SU-DHL-6 (cell line): ENCODE results near the gene NFYC.
"Not testable (repeated sequence)": the region's sequence is repeated elsewhere in the genome, so short reads cannot be mapped to it uniquely, and the experiment has no call there.

Experiments
- H2AFZ ChIP-seq: fragments of 200-600 bp; sonication (generic); 2 replicates; pipeline ENCODE4 v1.6.1; 2014; ENCODE audit warnings: low read depth, mild to moderate bottlenecking, moderate library complexity, mixed read lengths, antibody characterized with exemption, low read length; ENCODE audit not compliant: severe bottlenecking
- H3F3A ChIP-seq: fragments of 200-600 bp; shearing (Covaris generic); 2 replicates; pipeline ENCODE4 v1.6.0; 2016; ENCODE audit warnings: antibody characterized with exemption, mild to moderate bottlenecking; ENCODE audit not compliant: insufficient read depth
- H3K27ac ChIP-seq: fragments of 200-600 bp; sonication (generic); 2 replicates; pipeline ENCODE4 v1.5.1; 2016; ENCODE audit warnings: low read depth, mild to moderate bottlenecking, low read length, moderate library complexity, mixed read lengths
- H3K27me3 ChIP-seq: fragments of 200-600 bp; sonication (generic), shearing (Covaris generic); 2 replicates; pipeline ENCODE4 v1.6.0; 2014; ENCODE audit warnings: mild to moderate bottlenecking, low read length
- H3K36me3 ChIP-seq: fragments of 200-600 bp; sonication (generic); 2 replicates; pipeline ENCODE4 v1.6.1; 2014; ENCODE audit warnings: mild to moderate bottlenecking, low read length, mixed read lengths
- H3K4me2 ChIP-seq: fragments of 300-600, 200-600 bp; shearing (Covaris generic), sonication (generic); 2 replicates; pipeline ENCODE4 v1.6.0; 2014; ENCODE audit warnings: low read length, low read depth, mild to moderate bottlenecking; ENCODE audit not compliant: poor library complexity, severe bottlenecking
- H3K4me3 ChIP-seq: fragments of 200-600 bp; sonication (generic); 2 replicates; pipeline ENCODE4 v1.5.1; 2014; ENCODE audit warnings: antibody characterized with exemption, low read length, mild to moderate bottlenecking, mixed read lengths; ENCODE audit not compliant: insufficient read depth, poor library complexity, severe bottlenecking
- H3K79me2 ChIP-seq: fragments of 200-600 bp; sonication (generic); 2 replicates; pipeline ENCODE4 v1.6.1; 2014; ENCODE audit warnings: mild to moderate bottlenecking, low read length, moderate library complexity; ENCODE audit not compliant: insufficient read depth
- H3K9ac ChIP-seq: fragments of 200-600 bp; sonication (generic); 2 replicates; pipeline ENCODE4 v1.7.0; 2014; ENCODE audit warnings: mild to moderate bottlenecking, low read length
- H3K9me2 ChIP-seq: fragments of 200-600 bp; sonication (generic); replicated peaks from 2 replicates; pipeline ENCODE4 v1.6.1; 2014; ENCODE audit warnings: low read length; ENCODE audit not compliant: insufficient read depth
- H3K9me3 ChIP-seq: fragments of 200-600 bp; sonication (generic); 2 replicates; pipeline ENCODE4 v1.6.1; 2014; ENCODE audit warnings: low read length, mixed read lengths; ENCODE audit not compliant: insufficient read depth
- H4K20me1 ChIP-seq: fragments of 200-600 bp; sonication (generic); 2 replicates; pipeline ENCODE4 v1.6.1; 2014; ENCODE audit warnings: low read depth, mild to moderate bottlenecking, antibody characterized with exemption, low read length, moderate library complexity, mixed read lengths
- CTCF ChIP-seq: fragments of 200-600 bp; sonication (generic); IDR thresholded peaks from one replicate; pipeline ENCODE4 v1.5.1; 2017; ENCODE audit warnings: antibody characterized with exemption, mild to moderate bottlenecking, low read length, moderate library complexity; ENCODE audit not compliant: insufficient read depth, poor library complexity, severe bottlenecking
- EZH2phosphoT487 ChIP-seq: fragments of 200-600 bp; sonication (generic), shearing (Covaris generic); conservative IDR thresholded peaks from 2 replicates; pipeline ENCODE4 v1.6.1; 2018; ENCODE audit warnings: mild to moderate bottlenecking, antibody characterized with exemption, low read length, moderate library complexity, mixed read lengths

Gene NFYC

GRCh38 chr1:40723196-40723955, 31.9 kb downstream of the NFYC start:
- Histone ChIP-seq H3K4me3 (no peak overlapping the region), H3K36me3 (no peaks in the 10 kb centered on the region), H4K20me1 (no peaks in the 10 kb centered on the region), H3K79me2 (peaks cover 90% of the 10 kb centered on the region), H3K27ac (no peak overlapping the region), H3K9ac (no peak overlapping the region), H3K27me3 (no peaks in the 10 kb centered on the region), H3K9me2 (no peaks in the 10 kb centered on the region), H3K9me3 (no peaks in the 10 kb centered on the region), H3K4me2 (no peak overlapping the region), H2AFZ (no peak overlapping the region), H3F3A (0 out of 2 replicates have a peak, but pooled peaks cover 6% of the 10 kb centered on the region)
- TF ChIP-seq CTCF (no peak), EZH2phosphoT487 (no peak)

DNA sequence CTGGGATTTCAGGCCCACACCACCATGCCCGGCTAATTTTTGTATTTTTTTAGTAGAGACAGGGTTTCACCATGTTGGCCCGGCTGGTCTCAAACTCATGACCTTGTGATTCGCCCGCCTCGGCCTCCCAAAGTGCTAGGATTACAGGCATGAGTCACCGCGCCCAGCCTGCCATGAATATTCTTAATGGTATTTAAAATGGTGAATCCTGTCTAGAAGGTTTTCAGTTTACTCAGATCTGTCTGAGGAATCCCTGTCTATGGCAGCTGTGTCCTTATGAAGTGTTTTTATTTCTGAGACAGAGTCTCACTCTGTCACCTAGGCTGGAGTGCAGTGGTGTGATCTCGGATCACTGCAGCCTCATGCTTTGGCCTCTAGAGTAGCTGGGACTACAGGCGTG, 36.2 kb downstream of the NFYC start:
- not testable (repeated sequence) for H3K9me3 ChIP-seq, H2AFZ ChIP-seq, H3K27me3 ChIP-seq, H3F3A ChIP-seq, H3K9ac ChIP-seq, H3K36me3 ChIP-seq, H3K9me2 ChIP-seq, H3K4me3 ChIP-seq, H4K20me1 ChIP-seq, H3K27ac ChIP-seq, H3K4me2 ChIP-seq
- H3K79me2 ChIP-seq: peaks cover 93% of the 10 kb centered on the region

- not testable (repeated sequence) for H3K27ac ChIP-seq, H3K9ac ChIP-seq, H3K4me2 ChIP-seq, H3F3A ChIP-seq, H2AFZ ChIP-seq, H3K9me2 ChIP-seq, H3K27me3 ChIP-seq, H3K36me3 ChIP-seq, H3K9me3 ChIP-seq, H4K20me1 ChIP-seq, H3K4me3 ChIP-seq
- peaks cover 94% of the 10 kb centered on the region for H3K79me2 ChIP-seq
Measured at GRCh38 chr1:40729316-40729862, 37.9 kb downstream of the NFYC start.

DNA sequence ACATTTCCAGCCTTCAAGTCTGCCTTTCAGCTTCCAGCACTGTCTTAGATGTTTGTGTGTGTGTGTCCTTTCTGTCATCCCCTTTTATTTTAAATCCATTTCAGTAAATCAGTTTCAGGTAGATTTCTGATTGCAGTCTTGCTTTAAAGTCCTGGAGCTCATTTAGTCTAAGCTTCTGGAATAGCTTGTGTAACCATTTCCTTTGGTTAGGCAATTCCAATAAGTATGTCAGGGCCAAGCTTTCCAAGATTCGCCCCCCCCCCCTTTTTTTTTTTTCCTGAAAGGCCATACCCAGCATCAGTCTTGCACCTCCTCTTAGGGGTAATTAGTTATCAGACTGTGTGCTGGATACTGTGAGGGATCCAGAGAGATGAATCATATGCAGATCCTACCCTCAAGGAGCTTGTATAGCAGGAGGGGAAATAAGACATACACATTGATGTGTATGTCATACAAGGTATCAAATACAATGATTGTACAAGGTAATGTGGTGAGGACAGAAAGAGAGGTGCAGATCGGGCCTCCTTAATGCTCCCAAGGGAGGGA, 41.3 kb downstream of the NFYC start:
- H3K4me3 ChIP-seq: no peak overlapping the region
- no peak overlapping the region for H3K27ac ChIP-seq
- H3K79me2 ChIP-seq: peaks cover 89% of the 10 kb centered on the region
- H3K27me3 ChIP-seq: no peaks in the 10 kb centered on the region
- TF ChIP-seq CTCF: no peak
- TF ChIP-seq EZH2phosphoT487: no peak
- H3F3A ChIP-seq: no peaks in the 10 kb centered on the region; the same call in 1 of the 2 replicates
- H3K9ac ChIP-seq: no peak overlapping the region
- H4K20me1 ChIP-seq: peaks cover 13% of the 10 kb centered on the region; the same call in 1 of the 2 replicates
- H3K4me2 ChIP-seq: no peak overlapping the region
- H2AFZ ChIP-seq: no peak overlapping the region
- no peaks in the 10 kb centered on the region for H3K9me3 ChIP-seq
- no peaks in the 10 kb centered on the region for H3K9me2 ChIP-seq
- H3K36me3 ChIP-seq: no peaks in the 10 kb centered on the region; the same call in 1 of the 2 replicates
